GM12892 (cell line): ENCODE results near the gene ABCC12.

Experiments
- POLR2A ChIP-seq: IDR thresholded peaks from 2 replicates; pipeline ENCODE4 v1.6.1; 2011; ENCODE audit warnings: low read depth, low read length, control low read depth
- POLR2AphosphoS5 ChIP-seq: IDR thresholded peaks from 2 replicates; pipeline ENCODE4 v1.6.1; 2011; ENCODE audit warnings: low read depth, low read length, control low read depth

DNA sequence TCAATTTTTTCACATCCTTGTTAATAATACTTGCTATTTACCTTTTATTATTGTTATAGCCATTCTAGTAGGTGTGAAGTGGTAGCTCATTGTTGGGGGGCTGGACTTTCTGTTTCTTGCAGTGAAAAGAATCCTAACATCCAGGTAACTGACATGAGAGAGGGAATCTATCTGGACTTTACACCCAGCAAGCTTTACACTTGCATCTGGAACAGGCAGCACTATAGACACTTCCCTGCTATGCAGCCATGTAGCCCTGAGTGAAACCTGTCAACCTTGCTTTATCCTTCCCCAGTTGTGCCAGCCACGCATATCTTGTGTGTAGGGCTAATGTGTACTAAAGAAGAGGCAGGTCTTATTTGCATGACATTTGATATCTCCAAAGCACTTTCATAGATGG lies 16.9 kb upstream of the ABCC12 start:
- no peak for TF ChIP-seq POLR2A
- no peak for TF ChIP-seq POLR2AphosphoS5
